Ramos (cell line): ENCODE measurements around the gene IFITM1.
"Not testable (repeated sequence)": the region's sequence is repeated elsewhere in the genome, so short reads cannot be mapped to it uniquely, and the experiment has no call there.

Experiments
- in situ Hi-C: fragments of 300-500 bp; cut with MboI; formaldehyde crosslinking; loops from one replicate; pipeline ENCODE4 v1.14.3; 2022; ENCODE audit warnings: low sequenced_read_pairs; ENCODE audit not compliant: unreplicated experiment

The IFITM1 gene

DNA sequence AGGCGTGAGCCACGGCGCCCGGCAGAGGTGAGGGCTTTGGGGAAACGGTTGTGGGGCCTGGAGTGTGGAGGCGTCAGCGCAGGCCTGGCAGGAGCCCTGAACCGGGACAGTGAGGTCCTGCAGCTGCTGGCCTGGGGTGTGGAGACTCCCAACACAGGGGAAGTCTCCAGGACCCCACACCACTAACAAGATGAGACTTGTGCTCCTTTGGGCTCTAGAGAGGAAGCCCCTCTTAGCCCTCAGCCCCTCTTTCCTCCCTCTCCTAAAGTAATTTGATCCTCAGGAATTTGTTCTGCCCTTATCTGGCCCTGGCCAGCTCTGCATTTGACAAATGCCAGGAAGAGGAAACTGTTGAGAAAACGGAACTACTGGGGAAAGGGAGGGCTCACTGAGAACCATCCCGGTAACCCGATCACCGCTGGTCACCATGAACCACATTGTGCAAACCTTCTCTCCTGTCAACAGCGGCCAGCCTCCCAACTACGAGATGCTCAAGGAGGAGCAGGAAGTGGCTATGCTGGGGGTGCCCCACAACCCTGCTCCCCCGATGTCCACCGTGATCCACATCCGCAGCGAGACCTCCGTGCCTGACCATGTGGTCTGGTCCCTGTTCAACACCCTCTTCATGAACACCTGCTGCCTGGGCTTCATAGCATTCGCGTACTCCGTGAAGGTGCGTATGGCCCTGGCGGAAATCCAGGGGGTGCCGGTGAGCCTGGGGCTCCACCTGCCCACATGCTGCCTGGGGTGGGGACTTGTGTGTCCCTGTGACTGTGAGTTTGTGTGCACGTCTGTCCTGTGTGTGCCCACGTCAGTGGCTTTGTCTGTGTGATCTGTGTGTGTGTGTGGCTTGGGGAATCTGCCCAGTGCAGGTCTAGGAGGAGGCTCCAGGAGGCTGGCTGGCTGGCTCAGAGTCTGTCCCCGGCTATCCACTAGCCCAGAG is 5.8 kb upstream of the IFITM1 start, which contains the start of gene IFITM2:
Gene IFITM2 (plus strand): TSS at position 51 of the 943 bp plus-strand sequence. CDS start 377 bp downstream, at position 428.
- in situ Hi-C loops = not testable (repeated sequence)

DNA sequence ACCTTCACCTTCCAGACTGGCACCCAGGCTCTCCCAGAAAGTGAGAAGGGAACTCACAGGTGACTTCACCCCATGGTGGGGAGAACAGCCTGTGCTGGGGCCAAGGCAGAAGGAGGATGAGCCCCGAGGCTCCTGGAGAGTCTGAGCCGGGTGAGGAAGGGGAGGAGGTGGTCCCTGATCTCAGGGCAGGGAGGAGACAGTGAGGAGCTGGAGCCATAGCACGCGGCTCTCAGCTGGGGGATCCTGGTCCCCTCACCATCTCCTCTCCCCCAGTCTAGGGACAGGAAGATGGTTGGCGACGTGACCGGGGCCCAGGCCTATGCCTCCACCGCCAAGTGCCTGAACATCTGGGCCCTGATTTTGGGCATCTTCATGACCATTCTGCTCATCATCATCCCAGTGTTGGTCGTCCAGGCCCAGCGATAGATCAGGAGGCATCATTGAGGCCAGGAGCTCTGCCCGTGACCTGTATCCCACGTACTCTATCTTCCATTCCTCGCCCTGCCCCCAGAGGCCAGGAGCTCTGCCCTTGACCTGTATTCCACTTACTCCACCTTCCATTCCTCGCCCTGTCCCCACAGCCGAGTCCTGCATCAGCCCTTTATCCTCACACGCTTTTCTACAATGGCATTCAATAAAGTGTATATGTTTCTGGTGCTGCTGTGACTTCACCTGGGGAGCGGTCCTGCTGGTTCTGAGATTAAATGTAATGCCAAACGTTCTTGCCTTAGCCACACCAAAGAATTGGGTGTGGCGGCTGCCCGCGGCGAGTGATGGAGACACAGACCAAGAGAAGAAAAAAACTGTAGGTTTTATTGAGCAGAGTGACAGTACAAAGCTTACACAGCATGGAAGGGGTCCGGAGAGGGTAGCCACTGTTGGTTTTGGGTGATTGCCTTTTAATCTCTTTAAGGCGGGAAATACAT is 4.8 kb upstream of the IFITM1 start:
- in situ Hi-C loops = not testable (repeated sequence)

DNA sequence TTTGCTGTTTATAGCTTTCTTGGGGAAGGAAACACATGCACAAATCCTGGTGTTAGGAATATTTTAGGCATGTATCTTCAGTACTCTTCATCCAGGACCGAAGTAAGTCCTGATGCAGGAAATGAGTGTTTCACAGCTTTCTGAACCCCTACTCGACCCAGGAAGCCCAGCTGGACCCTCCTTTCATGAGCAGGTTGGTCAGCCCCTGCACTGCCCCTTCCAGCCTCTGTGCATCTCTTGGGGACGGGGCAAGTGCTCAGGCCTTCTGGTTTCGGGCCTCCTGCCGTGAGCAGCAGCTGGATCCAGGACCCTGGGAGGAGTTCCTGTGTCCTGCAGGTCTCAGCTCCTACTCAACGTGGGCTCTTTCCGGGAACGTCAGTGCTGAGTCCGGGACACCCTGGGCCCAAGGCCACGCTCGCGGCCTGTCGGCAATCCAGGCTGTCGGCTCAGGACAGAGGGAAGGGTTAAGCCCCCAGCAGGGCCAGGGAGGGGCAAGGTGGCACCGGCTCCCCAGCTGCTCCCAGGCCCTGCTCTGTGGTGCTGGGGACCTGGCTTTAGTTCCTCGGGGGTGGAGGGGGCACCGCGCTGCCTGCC is 3.8 kb upstream of the IFITM1 start:
- in situ Hi-C loops = not testable (repeated sequence)

DNA sequence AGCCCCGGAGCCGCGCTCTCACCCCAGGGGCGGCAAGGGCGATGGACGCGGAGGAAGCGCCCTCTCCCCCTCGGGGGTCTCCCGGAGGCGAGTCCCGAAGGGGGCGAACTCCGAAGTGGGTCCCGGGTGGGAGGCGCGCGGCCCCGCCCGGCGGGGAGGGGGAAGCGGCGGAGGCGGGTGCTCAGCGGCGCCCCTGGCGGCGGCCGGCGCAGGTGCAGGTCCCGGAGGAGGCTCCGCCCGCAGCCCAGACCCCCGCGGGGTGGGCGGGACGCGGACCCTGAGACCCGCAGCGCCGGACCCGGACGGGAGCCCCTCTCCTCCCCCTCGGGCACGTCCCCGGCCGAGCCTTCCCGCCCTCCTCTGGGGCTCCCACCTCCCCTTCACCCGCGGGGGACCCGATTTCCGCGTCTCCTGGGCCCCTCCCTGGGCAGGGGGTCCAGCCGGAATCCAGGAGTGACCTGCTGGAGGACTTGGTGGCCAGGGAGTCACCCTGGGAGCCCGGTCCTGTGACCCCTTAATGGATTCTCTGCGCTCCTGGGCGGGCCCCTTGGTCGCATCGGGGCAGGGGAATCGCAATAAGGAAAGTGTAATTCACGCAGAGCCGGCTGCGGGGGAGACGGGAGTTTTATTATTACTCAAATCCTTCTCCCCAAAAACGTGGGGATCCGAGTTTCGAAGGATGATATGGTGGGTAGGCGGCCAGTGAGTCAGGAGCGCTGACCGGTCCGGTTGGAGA is 2.7 kb upstream of the IFITM1 start:
- in situ Hi-C loops = not testable (repeated sequence)

DNA sequence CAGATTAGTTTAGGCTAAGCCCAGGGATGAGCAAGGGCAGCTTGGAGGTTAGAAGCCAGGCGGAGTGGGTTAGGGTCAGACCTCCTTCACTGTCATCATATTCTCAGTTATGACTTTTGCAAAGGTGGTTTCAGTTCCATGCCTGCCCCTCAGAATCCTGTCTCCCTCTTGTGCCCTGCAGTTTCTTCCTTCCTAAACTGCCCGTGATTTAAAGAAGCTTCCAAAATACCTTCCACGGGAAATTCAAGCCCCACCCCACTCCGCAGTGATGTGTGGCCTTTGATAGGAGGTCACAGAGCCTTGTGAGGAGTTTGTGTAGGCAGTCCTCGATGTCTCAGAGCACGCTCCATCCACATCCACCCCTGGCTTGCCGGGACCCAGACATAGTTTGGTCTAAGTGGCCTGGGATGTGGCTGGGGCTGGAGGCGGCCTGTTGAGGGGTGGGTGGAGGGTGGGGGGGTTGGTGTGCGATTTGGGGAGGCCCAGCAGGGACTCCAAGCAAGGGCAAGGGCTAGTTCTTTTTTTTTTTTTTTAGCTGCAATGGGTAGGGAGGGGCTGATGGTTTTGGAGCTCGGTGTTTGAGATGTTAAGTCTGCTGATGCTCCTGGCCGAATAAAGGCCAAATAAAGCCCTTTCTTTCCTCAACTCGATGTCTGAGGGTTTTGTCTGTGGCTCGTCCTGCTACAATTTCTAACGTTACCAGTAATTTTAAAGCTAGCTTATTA is 1.6 kb upstream of the IFITM1 start:
- in situ Hi-C loops = no loop called here

DNA sequence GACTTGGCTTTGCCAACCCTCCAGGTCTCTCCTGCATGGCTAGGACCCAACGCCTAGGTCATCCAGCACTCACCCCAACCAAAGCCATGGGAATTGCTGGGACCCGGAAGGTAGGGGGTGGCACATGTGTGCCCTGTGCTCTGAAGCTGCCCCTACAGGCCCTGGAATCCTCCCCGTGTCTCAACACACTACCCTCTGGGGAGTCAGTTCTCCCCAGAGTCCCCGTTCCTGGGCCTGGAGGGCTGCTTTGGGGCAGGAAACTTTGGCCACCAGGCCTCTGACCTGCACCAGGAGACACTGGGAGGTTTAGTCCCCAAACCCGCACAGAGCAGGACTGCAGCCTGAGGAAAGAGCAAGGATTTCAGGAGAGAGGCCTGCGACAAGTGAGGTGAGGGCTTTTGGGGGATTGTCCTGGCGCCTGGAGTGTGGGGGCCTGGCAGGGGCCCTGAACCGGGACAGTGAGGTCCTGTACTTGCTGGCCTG is 495 bp upstream of the IFITM1 start:
- in situ Hi-C loops = no loop called here

DNA sequence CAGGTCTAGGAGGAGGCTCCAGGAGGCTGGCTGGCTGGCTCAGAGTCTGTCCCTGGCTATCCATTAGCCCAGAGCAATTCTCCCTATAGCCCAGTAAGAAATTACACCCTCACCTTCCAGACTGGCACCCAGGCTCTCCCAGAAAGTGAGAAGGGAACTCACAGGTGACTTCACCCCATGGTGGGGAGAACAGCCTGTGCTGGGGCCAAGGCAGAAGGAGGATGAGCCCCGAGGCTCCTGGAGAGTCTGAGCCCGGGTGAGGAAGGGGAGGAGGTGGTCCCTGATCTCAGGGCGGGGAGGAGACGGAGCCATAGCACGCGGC is 675 bp downstream of the IFITM1 start:
- in situ Hi-C loops = not testable (repeated sequence)

DNA sequence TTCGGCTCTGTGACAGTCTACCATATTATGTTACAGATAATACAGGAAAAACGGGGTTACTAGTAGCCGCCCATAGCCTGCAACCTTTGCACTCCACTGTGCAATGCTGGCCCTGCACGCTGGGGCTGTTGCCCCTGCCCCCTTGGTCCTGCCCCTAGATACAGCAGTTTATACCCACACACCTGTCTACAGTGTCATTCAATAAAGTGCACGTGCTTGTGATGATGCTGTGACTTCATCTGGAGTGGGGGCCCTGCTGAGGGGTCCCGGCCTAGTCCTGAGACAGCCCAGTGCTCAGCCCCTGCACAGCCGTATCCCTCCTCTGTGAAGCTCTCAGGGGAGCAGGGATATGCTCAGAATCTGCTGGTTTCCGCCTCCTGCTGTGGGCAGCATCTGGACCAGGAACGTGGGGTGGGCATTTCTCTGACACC is 1.2 kb downstream of the IFITM1 start:
- in situ Hi-C loops = no loop called here

DNA sequence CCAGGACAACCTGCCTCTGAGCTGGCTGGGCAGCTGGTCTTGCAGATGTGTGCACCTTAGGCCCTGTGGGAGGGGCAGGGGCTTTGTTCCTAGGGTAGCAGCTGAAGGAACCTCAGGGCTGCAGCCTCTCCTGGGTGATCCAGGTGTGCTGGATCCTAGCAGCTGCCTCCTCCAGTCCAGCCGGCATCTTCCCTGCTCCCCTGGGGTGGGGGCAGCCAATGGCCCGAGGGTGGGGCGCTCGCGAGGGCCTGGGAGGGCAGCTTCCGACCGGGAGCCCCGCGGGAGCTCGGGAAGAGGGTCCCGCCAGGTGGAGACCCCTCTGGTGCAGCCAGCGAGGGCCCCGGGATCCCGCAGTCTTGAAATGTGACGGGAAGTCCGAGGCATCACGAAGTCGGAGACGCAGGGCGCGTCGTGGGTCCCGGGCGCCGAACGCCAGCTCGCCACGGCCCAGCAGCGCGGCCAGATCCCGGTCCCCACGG is 1.7 kb downstream of the IFITM1 start:
- in situ Hi-C loops = no loop called here

DNA sequence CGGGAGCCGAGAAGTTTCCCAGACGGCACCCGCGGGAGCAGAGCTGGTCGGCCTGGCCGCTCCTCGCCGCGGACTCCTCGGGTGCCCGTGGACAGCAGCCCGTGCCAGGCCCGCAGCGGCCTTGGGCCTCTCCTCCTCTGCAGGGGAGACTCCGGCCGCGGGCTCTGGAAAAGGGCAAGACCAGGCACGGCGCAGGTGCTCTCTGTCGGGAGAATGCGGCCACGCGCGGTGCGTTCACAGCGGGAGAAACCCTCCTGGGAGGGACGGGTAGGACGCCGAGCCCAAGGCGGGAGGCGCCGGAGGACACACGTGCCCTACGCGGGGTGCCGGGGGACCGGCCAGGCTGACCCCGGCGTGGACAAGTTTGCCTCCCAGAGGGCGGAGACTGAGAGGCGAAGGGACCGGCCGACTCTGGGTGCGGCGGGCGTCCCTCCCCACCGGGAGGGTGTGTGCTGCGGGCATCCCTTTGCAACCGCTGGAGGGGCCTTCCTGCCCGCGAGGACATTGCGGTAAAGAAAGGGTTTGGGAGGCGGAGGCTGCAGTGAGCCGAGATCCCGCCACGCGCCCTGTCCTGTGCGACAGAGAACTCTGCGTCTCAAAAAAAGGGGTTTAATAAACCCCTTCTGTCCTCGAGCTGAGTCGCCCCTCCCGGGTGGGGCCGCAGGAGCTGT is 2.3 kb downstream of the IFITM1 start:
- in situ Hi-C loops = no loop called here

DNA sequence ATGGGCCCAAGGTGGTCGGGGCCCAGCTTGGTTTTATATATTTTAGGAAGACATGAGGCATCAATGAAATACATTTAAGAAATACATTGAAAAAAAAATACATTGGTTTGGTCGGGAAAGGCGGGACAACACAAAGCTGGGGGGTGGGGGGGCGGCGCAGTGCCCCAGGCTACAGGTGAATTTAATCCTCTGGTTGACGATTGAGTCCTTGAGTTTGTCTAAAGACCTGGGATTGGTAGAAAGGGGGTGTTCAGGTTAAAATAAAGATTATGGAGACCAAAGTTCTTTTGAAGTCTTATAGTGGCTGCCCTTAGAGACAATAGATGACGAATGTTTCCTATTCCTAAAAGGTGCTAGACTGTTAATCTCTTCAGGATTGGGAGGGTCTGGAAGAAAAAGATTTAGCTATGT is 3.1 kb downstream of the IFITM1 start:
- in situ Hi-C loops = no loop called here

DNA sequence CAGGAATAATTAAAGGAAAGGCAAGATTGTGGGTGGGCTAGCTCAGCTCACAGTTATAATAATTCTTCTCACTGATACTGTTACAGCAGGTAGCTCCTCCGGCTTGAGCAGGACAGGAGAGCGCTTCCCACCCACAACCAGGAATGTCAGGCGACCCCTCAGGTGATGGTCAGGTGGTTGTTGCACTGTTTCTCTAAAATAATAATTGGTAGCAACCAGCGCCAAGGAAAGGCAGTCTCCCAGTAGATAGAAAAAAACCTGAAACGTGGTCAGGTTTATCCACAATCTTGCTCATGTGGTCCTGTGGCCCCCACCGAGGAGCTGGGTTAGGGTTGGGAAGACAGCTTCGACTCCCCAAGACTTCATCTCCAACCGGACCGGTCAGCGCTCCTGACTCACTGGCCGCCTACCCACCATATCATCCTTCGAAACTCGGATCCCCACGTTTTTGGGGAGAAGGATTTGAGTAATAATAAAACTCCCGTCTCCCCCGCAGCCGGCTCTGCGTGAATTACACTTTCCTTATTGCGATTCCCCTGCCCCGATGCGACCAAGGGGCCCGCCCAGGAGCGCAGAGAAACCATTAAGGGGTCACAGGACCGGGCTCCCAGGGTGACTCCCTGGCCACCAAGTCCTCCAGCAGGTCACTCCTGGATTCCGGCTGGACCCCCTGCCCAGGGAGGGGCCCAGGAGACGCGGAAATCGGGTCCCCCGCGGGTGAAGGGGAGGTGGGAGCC is 4.0 kb downstream of the IFITM1 start:
- in situ Hi-C loops = not testable (repeated sequence)

DNA sequence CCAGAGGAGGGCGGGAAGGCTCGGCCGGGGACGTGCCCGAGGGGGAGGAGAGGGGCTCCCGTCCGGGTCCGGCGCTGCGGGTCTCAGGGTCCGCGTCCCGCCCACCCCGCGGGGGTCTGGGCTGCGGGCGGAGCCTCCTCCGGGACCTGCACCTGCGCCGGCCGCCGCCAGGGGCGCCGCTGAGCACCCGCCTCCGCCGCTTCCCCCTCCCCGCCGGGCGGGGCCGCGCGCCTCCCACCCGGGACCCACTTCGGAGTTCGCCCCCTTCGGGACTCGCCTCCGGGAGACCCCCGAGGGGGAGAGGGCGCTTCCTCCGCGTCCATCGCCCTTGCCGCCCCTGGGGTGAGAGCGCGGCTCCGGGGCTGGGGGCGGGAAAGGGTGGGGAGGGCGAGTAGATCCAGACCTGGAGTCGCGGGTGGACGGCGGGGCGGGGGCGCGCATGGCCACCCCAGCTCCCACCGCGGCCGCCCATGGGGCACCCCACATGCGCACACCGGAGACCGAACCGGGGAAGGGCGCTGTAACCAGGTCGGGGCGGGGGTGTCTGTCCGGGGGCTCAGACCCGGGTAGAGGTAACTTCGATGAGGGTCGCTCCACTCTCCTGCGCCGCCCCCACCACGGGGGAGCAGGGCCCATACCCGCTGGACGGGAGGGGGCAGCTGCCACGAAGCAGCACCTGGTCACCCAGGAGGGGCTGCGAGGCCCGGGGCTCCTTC is 4.7 kb downstream of the IFITM1 start:
- in situ Hi-C loops = not testable (repeated sequence)

DNA sequence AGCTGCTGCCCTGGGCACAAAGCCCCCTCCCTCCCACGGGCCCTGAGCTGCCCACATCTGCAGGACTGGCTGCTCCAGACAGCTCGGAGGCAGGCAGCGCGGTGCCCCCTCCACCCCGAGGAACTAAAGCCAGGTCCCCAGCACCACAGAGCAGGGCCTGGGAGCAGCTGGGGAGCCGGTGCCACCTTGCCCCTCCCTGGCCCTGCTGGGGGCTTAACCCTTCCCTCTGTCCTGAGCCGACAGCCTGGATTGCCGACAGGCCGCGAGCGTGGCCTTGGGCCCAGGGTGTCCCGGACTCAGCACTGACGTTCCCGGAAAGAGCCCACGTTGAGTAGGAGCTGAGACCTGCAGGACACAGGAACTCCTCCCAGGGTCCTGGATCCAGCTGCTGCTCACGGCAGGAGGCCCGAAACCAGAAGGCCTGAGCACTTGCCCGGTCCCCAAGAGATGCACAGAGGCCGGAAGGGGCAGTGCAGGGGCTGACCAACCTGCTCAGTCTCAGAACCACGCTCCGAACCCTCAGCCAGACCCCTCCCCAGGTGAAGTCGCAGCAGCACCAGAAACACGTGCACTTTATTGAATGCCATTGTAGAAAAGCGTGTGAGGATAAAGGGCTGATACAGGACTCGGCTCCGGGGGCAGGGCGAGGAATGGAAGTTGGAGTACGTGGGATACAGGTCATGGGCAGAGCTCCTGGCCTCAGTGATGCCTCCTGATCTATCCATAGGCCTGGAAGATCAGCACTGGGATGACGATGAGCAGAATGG is 5.5 kb downstream of the IFITM1 start:
- in situ Hi-C loops = not testable (repeated sequence)

DNA sequence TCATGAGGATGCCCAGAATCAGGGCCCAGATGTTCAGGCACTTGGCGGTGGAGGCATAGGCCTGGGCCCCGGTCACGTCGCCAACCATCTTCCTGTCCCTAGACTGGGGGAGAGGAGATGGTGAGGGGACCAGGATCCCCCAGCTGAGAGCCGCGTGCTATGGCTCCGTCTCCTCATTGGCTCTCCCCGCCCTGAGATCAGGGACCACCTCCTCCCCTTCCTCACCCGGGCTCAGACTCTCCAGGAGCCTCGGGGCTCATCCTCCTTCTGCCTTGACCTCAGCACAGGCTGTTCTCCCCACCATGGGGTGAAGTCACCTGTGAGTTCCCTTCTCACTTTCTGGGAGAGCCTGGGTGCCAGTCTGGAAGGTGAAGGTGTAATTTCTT is 6.0 kb downstream of the IFITM1 start:
- in situ Hi-C loops = not testable (repeated sequence)

DNA sequence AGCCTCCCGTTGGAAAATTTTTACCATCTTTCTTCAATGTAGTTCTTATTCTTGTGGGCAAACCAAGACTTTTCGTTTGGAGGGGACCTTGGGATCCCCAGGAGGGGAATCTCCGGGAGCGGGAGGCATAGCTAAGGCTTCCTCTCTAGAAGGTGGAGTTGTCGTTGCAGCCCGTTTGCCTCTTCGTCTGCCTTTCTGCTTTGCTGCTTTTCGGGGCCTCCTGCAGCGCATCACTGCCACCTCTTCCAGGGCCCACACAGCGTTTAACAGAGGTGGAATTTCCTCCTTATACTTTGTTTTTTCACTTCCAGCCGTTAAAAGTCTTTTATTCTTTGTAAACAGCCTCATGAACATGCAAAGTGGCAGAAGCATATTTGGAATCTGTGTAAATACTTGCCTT is 10.3 kb downstream of the IFITM1 start:
- in situ Hi-C loops = no loop called here
